GM10847 (cell line): ENCODE results near the gene HOXA6.

ENCODE experiments used
- POLR2A ChIP-seq: IDR thresholded peaks from 2 replicates; pipeline ENCODE4 v1.6.1; 2011; ENCODE audit not compliant: insufficient read length; ENCODE audit errors: extremely low read depth

The HOXA6 gene

DNA sequence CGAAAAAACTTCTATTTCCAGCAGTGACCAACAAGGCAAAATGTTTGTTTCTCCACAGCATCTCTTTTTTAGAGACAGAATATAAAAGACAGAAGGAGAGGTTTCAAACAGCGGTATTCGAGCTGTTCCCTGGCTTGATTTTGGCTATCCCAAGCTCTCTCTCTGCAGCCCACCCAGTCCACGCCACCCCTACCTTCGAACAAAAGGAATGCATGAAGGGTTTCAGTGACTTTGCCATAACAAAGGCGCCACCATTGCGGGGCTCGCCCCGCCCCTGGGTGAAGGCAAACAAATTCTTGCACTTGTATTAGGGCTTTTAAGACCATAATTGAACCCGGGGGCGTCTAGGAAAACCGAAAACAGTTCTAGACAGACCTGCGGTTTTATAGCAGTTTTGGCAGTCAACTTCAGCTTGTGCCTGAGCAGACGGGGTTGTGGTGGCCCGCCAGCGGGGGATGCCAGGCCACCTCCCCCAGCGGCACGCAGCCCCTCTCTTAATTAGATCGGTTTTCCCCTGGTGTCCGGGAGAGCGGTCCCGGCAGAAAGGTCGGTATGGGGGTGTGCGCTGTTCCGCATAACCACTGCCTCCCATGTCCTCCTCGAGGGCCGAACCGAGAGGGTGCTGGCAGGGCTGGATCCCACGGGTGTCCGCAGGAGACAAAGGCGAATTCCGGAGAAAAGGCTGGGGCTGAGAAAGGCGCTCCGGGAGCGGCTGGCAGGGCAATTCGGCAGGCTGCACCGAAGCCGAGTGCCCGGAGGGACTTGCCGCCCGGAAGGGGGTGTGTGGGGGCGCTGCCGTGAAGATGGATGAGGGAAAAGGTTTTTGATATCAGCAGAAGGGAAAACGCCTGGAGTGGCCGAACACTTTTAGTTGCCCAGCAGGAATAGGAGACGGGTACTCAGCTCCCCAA, 40.2 kb upstream of the HOXA6 start:
- TF ChIP-seq POLR2A, result no peak

- no peak for TF ChIP-seq POLR2A
These were observed 39.3 kb upstream of the HOXA6 start for GRCh38 chr7:27186668-27187474.

DNA sequence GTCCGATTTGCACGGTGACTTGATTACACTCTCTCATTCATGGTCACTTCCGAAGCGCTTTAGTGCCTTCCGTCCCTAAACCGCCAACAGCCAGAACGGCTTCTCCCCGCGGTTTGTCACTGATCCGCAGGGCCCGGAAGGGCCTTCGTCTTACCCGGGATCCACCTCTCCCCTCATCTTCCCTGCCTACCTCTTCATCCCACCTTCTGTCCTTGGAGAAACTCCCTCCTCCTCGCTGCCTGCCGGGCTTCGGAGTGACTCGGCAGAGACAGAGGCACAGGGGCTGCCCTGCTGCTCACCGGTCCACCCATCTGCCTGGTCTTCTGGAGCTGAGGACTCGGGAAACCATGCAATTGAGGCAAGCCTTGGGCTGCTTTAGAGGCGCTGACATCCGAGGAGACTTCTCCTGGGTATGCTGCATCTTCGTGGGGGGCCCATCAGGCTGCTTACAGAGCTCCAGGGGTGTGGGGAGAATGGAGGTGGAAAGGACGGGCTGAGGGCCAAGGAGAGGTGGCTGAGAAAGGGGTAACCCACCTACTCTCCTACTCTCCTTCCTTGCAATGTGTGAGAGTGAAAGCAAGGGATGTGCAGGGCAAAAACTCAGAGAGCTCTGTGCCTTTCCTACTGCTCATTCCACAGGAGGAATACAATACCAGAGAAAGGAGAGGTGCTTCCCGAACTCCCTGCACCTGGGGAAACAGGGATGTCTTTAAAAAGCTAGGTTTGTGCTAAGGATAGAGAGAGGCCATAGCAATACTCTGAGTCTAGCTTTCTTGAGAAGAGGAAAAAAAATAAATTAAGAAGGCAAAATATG, 38.5 kb upstream of the HOXA6 start:
- no peak for TF ChIP-seq POLR2A

- no peak for TF ChIP-seq POLR2A
These were observed 37.7 kb upstream of the HOXA6 start, which contains the start of gene HOXA11 for GRCh38 chr7:27185013-27185853. Gene HOXA11 (minus strand): TSS chr7:27185232. CDS start chr7:27185144, 88 bp downstream.

DNA sequence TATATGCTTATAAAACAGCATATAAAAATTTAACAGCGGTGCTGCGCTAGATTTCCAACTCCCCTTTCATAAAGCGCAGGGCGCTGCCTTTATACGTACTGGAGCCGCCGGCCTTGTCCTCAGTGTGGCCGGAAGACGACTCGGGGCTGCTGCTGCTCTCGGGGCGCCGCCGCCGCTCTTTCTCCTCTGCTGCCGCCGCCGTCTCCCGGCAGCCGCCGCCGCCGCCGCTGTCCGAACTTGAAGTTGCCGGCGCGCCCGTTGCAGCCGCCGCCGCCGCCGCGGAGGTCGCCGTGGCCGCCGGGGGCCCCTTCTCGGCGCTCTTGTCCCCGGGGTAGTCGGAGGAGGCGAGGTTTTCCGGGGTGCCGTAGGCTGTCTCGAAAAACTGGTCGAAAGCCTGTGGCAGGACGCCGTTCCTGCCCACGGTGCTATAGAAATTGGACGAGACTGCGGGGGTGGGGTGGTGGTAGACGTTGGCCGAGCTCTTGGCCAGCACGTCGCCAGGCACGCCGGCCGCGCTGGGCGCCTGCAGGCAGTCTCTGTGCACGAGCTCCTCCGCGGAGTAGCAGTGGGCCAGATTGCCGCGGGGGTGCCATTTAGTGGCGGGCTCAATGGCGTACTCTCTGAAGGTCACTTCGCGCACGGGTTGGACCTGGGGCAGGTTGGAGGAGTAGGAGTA, 36.9 kb upstream of the HOXA6 start:
- TF ChIP-seq POLR2A, result no peak

DNA sequence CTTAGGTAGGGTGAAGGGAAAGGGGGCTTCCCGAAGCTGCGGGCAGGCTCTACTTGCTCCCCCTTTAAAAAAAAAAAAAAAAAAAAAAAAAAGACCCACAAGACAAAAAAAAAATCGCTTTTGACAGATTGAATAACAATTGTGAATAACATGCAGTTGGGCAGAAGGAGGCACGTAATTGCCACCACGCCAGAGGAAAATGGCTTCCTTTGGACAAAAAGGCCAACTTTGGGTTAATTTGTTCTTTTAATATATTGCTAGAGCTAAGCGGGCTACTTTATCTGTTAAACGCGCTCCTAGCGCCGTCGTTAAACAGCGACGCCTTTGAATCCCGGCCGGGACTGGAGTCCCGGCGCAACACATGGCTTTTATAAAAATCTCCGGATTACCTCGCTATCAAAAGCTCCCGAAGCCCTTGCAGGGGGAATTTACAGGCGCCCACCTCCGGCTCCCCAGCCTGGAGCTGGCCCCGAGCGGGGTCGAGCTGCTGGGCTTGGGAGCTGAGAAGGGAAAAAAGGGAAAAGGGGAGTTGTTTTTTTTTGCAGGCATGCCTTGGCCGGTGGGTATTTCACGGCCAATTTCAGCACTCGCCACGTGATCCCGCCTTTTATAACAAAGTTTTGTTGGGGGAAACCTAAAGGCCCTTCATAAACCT, 36.2 kb upstream of the HOXA6 start:
- TF ChIP-seq POLR2A, result no peak

GRCh38 chr7:27182861-27183681, 35.5 kb upstream of the HOXA6 start:
- TF ChIP-seq POLR2A, result no peak

GRCh38 chr7:27182285-27182841, 34.8 kb upstream of the HOXA6 start:
- no peak for TF ChIP-seq POLR2A

DNA sequence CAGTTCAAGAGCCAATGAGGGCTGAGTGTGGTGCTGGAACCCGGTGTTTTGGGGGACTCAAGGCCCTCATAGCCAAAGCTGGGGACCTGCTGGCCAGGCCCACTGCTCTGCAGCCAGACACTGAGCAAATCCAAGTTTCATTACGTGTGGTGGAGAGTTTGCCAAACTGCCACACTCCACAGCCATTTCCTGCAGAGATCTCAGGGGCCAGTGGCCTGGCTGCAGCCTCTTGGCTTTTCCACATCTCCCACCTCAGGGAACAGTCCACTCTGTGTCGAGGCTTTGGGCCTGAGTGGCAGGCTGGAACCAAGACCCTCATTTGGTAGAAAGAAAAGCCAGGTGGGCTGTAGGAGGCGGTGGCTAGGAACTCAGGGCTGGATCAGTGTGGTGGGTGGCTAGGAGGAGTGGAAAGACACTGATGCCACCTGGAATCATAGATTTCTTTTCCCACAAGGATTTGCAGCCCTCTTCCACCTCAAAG, 34.3 kb upstream of the HOXA6 start:
- TF ChIP-seq POLR2A, result no peak

DNA sequence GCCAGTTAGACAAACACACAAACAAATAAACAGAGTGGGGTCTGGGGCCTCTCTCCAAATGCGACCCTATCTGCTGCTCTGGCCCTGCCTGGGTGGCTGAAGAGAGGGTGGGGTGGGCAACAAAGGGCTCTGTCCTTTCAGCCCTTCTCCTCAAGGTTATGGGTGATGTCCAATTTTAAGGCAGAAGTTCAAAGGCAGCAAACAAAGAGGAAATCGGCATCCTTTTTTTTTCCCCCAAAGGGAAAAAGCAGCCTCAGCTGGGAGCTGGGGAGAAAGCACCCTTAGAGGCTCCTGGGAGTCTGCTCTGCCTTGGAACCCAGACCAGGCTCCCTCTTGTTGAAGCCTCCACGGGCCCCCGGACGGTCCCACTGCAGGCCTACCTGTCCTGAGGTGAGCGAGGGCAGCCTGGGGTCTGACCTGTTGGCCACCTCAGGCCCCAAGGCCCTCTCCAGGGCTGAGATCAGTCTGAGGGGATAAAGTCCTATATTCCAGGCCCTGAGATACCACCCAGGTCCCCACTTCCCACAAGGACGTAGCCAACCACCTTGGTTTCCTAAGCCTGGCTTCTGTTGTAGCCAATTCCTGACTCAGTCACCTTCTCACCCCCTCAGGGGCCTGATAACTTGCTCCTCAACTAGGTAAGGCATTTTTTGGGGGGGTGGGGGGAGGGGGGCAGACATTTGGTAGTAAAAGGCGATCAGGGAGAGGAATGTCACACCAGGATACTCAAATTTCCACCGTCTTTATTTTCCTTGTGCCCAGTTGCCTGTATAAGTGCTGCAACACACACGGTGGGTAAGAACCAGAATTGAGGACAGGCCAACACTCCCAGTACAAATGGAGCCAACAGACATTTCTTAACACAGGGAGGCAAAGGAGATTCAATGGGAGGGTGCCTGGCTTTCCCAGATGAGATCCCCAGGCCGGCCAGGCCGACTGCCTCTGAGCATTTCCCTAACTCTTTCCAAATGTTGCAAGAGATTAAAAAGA, 33.2 kb upstream of the HOXA6 start:
- no peak for TF ChIP-seq POLR2A

- TF ChIP-seq POLR2A, result no peak
These were observed 32.2 kb upstream of the HOXA6 start for GRCh38 chr7:27179503-27180430.
